Esophagus squamous epithelium (tissue), 4 donors: ENCODE measurements around the gene GALNTL6.

ENCODE experiments used
- POLR2A ChIP-seq, 4 donors: fragments of 450-650 bp; IDR thresholded peaks; one replicate each; pipeline ENCODE4 v1.6.1; 2017; ENCODE audit warnings: antibody characterized with exemption in 4 of 4, mild to moderate bottlenecking in 4 of 4, moderate library complexity in 3 of 4
- TF ChIP-seq, protein P1 (sequence below), 6 experiments: fragments of 450-650 bp in 4 of 6; fragments of 200-600 bp in 2 of 6; sonication (generic) in 2 of 6; IDR thresholded peaks; one replicate each; pipeline ENCODE4 v1.5.1; 2016 to 2019; ENCODE audit warnings: antibody characterized with exemption in 6 of 6, mild to moderate bottlenecking in 4 of 6, moderate library complexity in 4 of 6

- TF ChIP-seq, protein P1, sequence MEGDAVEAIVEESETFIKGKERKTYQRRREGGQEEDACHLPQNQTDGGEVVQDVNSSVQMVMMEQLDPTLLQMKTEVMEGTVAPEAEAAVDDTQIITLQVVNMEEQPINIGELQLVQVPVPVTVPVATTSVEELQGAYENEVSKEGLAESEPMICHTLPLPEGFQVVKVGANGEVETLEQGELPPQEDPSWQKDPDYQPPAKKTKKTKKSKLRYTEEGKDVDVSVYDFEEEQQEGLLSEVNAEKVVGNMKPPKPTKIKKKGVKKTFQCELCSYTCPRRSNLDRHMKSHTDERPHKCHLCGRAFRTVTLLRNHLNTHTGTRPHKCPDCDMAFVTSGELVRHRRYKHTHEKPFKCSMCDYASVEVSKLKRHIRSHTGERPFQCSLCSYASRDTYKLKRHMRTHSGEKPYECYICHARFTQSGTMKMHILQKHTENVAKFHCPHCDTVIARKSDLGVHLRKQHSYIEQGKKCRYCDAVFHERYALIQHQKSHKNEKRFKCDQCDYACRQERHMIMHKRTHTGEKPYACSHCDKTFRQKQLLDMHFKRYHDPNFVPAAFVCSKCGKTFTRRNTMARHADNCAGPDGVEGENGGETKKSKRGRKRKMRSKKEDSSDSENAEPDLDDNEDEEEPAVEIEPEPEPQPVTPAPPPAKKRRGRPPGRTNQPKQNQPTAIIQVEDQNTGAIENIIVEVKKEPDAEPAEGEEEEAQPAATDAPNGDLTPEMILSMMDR (IDR thresholded peaks at IDR 0.05) = no peak
- no peak for TF ChIP-seq POLR2A (IDR thresholded peaks at IDR 0.05)
Observed at GRCh38 chr4:171966356-171966755, 153.2 kb downstream of the GALNTL6 start.
